Hematopoietic multipotent progenitor cell treated with erythropoietin and hydrocortisone succinate and interleukin-3 and kit ligand, for 17 days (in vitro differentiated cells): ENCODE data around the gene PNMT.

ENCODE experiments used
- DNase-seq: peaks from one replicate; pipeline ENCODE4 v3.0.0-alpha.2; 2015; ENCODE audit warnings: low spot score

Gene PNMT

GRCh38 chr17:39669897-39670735 is 1.9 kb downstream of the PNMT start:
- no peak for DNase-seq

GRCh38 chr17:39670746-39671145 is 2.5 kb downstream of the PNMT start:
- DNase-seq: no peak

- no peak for DNase-seq
Measured at GRCh38 chr17:39671651-39672521, 3.6 kb downstream of the PNMT start.

GRCh38 chr17:39672522-39673334 is 4.5 kb downstream of the PNMT start:
- DNase-seq: no peak

GRCh38 chr17:39673335-39674081 is 5.3 kb downstream of the PNMT start:
- no peak for DNase-seq

GRCh38 chr17:39674179-39674578 is 5.9 kb downstream of the PNMT start:
- no peak for DNase-seq

- DNase-seq: no peak
Measured at GRCh38 chr17:39674702-39675389, 6.6 kb downstream of the PNMT start.

- DNase-seq: no peak
Measured at GRCh38 chr17:39675390-39676082, 7.3 kb downstream of the PNMT start.

GRCh38 chr17:39676198-39676819 is 8.1 kb downstream of the PNMT start:
- DNase-seq: peak; percentile 12

GRCh38 chr17:39677072-39677471 is 8.8 kb downstream of the PNMT start:
- no peak for DNase-seq

GRCh38 chr17:39677542-39678339 is 9.5 kb downstream of the PNMT start:
- no peak for DNase-seq

- DNase-seq: no peak
Measured at GRCh38 chr17:39678340-39679116, 10.3 kb downstream of the PNMT start.

- DNase-seq: peak; percentile 10
Measured at GRCh38 chr17:39679521-39680192, 11.4 kb downstream of the PNMT start.

GRCh38 chr17:39683295-39683939 is 15.2 kb downstream of the PNMT start:
- DNase-seq: peak; percentile 26

GRCh38 chr17:39684369-39685192 is 16.3 kb downstream of the PNMT start:
- no peak for DNase-seq

GRCh38 chr17:39687101-39687545 is 18.9 kb downstream of the PNMT start:
- no peak for DNase-seq
